ENCODE data around the gene AAGAB.
A peak's percentile ranks its signal among the peaks of the same experiment; 100 is the strongest.

AAGAB gene

GRCh38 chr15:67254238-67255175 lies at the start of gene AAGAB, which contains the start of gene IQCH:
Gene AAGAB, minus strand, starts transcription at chr15:67254661. Its CDS starts 30 bp downstream, at chr15:67254631.
Gene IQCH, plus strand, starts transcription at chr15:67254786. Its CDS starts 111 bp downstream, at chr15:67254897.
- peak within 1 kb of the TSS; percentile 90 for H3K27ac ChIP-seq
- no peaks in the 10 kb centered on the region for H3K36me3 ChIP-seq (replicated peaks)
- TF ChIP-seq CTCF (IDR thresholded peaks at IDR 0.05; ENCODE audit: low read depth, low read length, missing control alignments), result no peak
- in situ Hi-C loops (cut with HindIII; ENCODE audit: low pct_ligation_motif_present, low sequenced_read_pairs), result no loop called here
- H3K4me3 ChIP-seq (ENCODE audit: low read depth, low read length), result peak within 1 kb of the TSS; percentile 94
- H3K27me3 ChIP-seq (replicated peaks), result no peaks in the 10 kb centered on the region
- peak; percentile 98 for DNase-seq

- Histone ChIP-seq H3K4me3 (ENCODE audit: low read depth, low read length) (no peak overlapping the region), H3K27me3 (replicated peaks) (no peaks in the 10 kb centered on the region), H3K36me3 (replicated peaks) (no peaks in the 10 kb centered on the region), H3K27ac (no peak overlapping the region)
- in situ Hi-C loops (cut with HindIII; ENCODE audit: low pct_ligation_motif_present, low sequenced_read_pairs), result no loop called here
- DNase-seq, result peak; percentile 18
- peak; percentile 52 for TF ChIP-seq CTCF (IDR thresholded peaks at IDR 0.05; ENCODE audit: low read depth, low read length, missing control alignments)
Measured at GRCh38 chr15:67303490-67304363, 49.3 kb upstream of the AAGAB start.

- H3K4me3 ChIP-seq (ENCODE audit: low read depth, low read length), result no peak overlapping the region
- TF ChIP-seq CTCF (IDR thresholded peaks at IDR 0.05; ENCODE audit: low read depth, low read length, missing control alignments), result no peak
- in situ Hi-C loops (cut with HindIII; ENCODE audit: low pct_ligation_motif_present, low sequenced_read_pairs), result no loop called here
- DNase-seq, result no peak
- H3K36me3 ChIP-seq (replicated peaks), result no peaks in the 10 kb centered on the region
- no peaks in the 10 kb centered on the region for H3K27me3 ChIP-seq (replicated peaks)
- H3K27ac ChIP-seq, result no peak overlapping the region
Measured at GRCh38 chr15:67300266-67301025, 46.0 kb upstream of the AAGAB start.

GRCh38 chr15:67296684-67297083 lies 42.2 kb upstream of the AAGAB start:
- TF ChIP-seq CTCF (IDR thresholded peaks at IDR 0.05; ENCODE audit: low read depth, low read length, missing control alignments), result no peak
- H3K36me3 ChIP-seq (replicated peaks), result no peaks in the 10 kb centered on the region
- in situ Hi-C loops (cut with HindIII; ENCODE audit: low pct_ligation_motif_present, low sequenced_read_pairs), result no loop called here
- H3K27ac ChIP-seq, result no peak overlapping the region
- H3K27me3 ChIP-seq (replicated peaks), result no peaks in the 10 kb centered on the region
- H3K4me3 ChIP-seq (ENCODE audit: low read depth, low read length), result no peak overlapping the region
- DNase-seq, result no peak

GRCh38 chr15:67296188-67296587 lies 41.7 kb upstream of the AAGAB start:
- H3K36me3 ChIP-seq (replicated peaks), result no peaks in the 10 kb centered on the region
- in situ Hi-C loops (cut with HindIII; ENCODE audit: low pct_ligation_motif_present, low sequenced_read_pairs), result no loop called here
- no peak for TF ChIP-seq CTCF (IDR thresholded peaks at IDR 0.05; ENCODE audit: low read depth, low read length, missing control alignments)

More at GRCh38 chr15:67296188-67296587, 41.7 kb upstream of the AAGAB start:
- Histone ChIP-seq H3K27me3 (replicated peaks) (no peaks in the 10 kb centered on the region), H3K27ac (no peak overlapping the region), H3K4me3 (ENCODE audit: low read depth, low read length) (no peak overlapping the region)
- no peak for DNase-seq
